Loucy (cell line): Measurements from ENCODE around the gene ERVW-1.

Experiments
- EZH2phosphoT487 ChIP-seq: fragments of 200-600 bp; IDR thresholded peaks from 2 replicates; pipeline ENCODE4 v1.6.1; 2018; ENCODE audit warnings: antibody characterized with exemption, mild to moderate bottlenecking, moderate library complexity, borderline replicate concordance
- TF ChIP-seq, protein P1 (sequence below): fragments of 200-600 bp; sonication (generic); conservative IDR thresholded peaks from 2 replicates; pipeline ENCODE4 v1.5.1; 2014; ENCODE audit warnings: mild to moderate bottlenecking, antibody characterized with exemption, low read length

GRCh38 chr7:92504563-92504962, 26.8 kb upstream of the ERVW-1 start:
- TF ChIP-seq, protein P1, sequence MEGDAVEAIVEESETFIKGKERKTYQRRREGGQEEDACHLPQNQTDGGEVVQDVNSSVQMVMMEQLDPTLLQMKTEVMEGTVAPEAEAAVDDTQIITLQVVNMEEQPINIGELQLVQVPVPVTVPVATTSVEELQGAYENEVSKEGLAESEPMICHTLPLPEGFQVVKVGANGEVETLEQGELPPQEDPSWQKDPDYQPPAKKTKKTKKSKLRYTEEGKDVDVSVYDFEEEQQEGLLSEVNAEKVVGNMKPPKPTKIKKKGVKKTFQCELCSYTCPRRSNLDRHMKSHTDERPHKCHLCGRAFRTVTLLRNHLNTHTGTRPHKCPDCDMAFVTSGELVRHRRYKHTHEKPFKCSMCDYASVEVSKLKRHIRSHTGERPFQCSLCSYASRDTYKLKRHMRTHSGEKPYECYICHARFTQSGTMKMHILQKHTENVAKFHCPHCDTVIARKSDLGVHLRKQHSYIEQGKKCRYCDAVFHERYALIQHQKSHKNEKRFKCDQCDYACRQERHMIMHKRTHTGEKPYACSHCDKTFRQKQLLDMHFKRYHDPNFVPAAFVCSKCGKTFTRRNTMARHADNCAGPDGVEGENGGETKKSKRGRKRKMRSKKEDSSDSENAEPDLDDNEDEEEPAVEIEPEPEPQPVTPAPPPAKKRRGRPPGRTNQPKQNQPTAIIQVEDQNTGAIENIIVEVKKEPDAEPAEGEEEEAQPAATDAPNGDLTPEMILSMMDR = no peak
- TF ChIP-seq EZH2phosphoT487 = no peak
